ENCODE measurements around the gene ALDH3A2.

ALDH3A2 gene

DNA sequence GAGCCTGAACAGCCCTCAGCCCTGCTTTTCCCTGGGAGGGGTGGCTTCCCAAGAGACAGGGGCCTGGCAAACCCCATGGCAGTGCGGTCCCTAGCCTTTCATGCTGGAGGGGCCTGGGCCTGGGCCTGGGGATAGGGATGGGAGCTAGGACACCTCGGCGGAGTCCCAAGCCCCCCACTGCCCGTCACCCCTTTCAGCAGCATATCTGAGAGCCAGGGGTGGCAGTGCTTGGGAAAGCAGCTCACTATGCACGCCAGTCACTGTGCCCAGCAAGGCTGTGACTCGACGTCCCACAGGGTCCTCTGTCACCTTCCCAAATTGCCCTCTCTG is 68.4 kb downstream of the ALDH3A2 start:
- no peak for DNase-seq

DNA sequence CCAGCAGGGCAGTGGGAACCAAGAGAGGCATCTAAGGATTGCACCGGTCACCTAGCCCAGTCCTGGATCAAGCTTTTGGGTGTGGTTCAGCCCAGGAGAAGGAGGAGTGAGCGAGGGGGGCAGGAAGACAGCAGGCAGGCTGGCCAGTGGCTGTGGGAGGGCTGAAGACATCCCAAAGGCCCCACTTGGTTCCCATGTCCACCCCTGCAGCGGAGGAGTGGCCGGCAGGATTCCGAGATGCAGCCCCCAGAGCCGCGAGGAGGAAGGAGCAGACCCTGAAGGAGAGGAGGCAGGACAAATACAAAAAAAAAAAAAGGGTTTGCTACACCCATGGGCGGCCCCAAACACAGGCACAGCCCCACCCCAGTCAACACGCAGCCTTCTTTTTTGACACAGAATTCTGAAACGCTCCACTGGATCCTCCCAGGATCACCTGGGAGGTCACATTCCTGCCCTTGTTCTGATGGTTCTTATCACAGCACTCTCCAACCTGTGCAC is 68.9 kb downstream of the ALDH3A2 start:
- no peak for DNase-seq

DNA sequence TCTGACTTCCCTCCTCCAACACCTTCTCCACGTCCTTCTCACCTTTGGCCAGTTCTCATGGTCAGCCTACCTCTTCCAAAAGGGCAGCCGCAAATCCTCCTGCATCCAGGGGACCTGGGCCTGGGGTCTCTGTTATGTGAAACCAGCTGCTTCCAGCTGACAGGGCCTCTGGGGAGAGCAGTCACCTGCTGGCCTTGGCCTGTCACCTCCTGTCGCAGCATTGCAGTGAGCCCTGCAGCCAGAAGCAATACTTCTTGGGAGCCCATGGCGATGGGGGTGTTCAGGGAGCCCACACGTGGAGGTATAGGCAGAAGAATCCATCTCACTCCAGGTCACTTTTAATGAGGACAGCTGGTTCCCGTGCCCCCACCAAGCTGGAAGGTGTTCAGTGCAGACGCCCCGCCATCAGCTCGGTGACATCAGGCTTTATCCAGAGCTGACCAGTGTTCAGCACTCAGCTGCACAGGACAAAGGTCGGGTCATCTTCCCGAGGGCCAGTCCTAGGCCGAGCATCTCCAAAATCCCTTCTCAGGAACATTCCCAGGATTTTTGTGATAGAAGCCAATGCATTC is 69.6 kb downstream of the ALDH3A2 start:
- no peak for DNase-seq

- peak; percentile 29 for DNase-seq
Measured at GRCh38 chr17:19718613-19719354, 70.2 kb downstream of the ALDH3A2 start.

DNA sequence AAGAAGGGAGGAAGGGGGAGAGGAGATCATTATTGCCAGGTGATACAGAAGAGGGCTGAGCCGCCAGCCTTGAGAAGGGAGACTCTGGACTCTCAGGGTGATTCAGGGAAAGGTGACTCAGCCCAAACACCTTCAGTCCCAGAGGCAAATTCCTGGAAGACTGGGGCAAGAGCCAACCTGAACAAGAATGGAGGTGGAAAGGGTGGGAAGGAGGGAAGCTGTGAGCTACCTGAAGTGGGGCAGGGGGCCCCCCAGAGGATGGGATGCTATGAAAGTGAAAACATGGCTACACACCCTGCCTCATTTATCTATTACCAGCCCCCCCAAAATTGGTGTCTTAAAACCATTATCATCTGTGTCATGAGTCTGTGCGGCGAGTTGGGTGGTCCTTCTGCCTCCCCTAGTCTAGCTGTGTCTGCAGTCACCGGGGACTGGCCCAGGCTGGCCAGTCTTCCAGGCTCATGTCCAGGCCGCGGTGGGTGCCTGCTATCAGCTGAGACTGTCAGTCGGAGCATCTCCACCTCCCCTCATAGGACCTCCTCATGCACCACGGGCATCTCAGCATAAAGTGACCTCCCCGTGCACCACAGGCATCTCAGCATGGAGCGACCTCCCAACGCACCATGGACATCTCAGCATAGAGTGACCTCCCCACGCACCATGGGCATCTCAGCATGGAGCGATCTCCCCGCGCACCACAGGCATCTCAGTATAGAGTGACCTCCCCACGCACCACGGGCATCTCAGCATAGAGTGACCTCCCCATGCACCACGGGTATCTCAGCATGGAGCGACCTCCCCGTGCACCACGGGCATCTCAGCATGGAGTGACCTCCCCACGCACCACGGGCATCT is 71.0 kb downstream of the ALDH3A2 start:
- peak; percentile 73 for DNase-seq

DNA sequence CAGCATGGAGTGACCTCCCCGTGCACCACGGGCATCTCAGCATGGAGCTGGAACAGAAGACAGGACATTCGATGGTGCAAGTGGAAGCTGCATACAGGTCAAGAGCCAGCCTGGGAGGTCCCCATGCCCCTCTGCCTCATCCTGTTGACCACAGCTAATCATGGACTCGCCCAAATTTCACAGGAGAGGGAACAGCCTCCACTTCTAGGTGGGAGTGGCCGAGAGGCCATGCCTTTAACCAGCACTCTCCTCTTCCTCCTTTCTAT is 71.6 kb downstream of the ALDH3A2 start:
- DNase-seq = no peak

DNA sequence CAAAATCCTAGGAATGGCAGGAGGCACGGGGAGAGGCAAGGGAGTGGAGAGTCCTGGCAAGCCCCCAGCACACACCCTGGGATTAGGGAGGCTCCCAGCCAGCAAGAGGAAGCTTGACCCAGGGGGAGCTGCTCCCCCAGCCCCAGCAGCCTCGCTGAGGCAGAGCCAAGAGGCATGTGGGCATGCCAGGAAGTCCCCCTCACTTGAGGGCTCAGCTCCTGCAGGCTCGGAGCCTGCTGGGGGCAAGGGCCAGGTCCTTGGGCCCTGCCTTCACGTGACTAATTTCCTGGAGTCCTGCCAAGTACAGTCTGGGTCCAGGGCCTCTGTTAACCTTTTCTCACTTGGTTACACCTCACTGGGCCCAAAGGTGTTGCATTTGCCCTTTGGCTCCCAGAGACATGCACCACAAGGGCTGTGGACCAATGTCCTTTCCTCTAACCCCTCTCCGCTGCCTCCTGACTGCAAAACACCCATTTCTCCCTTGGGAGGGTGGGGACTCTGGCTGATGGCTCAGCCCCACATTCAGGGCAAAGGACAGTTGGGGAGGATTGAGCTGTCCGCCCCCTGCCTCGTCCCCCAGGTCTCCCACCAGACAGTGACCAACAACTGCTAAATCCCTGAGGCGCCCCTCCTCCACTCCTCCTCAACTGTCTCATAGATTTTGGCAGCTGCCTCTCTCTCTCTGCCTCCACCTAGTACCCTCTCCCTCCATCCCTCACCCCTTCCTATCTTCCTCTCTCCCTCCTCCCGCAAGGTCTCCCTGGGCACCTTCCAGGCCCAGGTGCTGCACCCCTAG is 72.3 kb downstream of the ALDH3A2 start:
- peak; percentile 25 for DNase-seq

DNA sequence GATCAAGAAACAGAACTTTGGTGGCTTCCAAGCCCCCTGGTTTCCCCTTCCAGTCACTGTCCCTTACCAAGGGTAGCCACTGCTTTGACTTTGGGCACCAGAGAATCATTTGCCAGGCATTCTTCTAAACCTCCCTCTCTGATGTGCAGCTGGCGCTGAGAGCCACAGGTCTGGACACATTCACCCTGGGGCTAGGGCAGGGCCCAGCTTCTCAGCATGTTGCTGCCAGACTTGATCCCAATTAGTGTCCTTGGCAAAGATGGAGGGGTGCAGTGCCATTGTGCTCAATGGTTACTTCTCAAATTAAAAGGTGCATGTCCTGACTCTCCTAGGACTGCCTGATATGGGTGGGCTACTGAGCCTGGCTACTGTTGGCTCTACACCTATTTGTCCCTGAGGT is 75.4 kb downstream of the ALDH3A2 start:
- DNase-seq = no peak

GRCh38 chr17:19724501-19725420 is 76.2 kb downstream of the ALDH3A2 start:
- no peak for DNase-seq

GRCh38 chr17:19725486-19725885 is 76.9 kb downstream of the ALDH3A2 start:
- DNase-seq = no peak

GRCh38 chr17:19726631-19727376 is 78.3 kb downstream of the ALDH3A2 start:
- no peak for DNase-seq

Measured in NCI-H226 (cell line).